ENCODE measurements around the gene ERGIC1.

The ERGIC1 gene

DNA sequence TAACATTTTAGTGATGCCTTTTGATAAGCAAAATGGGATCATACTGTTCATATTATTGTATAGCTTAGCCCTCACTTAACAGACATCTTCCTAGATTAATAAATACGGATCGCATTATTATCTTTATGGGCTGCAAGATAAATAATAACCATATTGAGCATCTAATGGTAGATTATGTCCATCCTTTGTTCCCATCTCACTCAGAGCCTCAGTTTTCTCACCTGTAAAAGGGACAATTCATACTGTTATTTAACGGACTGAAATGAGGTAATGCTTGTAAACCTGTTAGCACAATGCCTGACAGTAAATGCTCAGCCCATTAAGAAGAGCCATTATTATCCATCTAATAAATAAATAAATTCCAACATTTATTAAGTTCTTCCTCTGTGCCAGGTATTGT, 122.2 kb downstream of the ERGIC1 start:
- POLR2A ChIA-PET = no interaction called here
- no peak for DNase-seq (ENCODE audit: extremely low spot score)
- no peak for TF ChIP-seq TARDBP (IDR thresholded peaks at IDR 0.05)
- no peak for TF ChIP-seq ELF4 (IDR thresholded peaks at IDR 0.05)
- TF ChIP-seq NFRKB (IDR thresholded peaks at IDR 0.05) = no peak
- TF ChIP-seq SUZ12 (IDR thresholded peaks at IDR 0.05) = no peak
- TF ChIP-seq SP1 (IDR thresholded peaks at IDR 0.05) = no peak
- no peak for TF ChIP-seq HDGF (IDR thresholded peaks at IDR 0.05; ENCODE audit: borderline replicate concordance)
- TF ChIP-seq FOXK2 (IDR thresholded peaks at IDR 0.05) = no peak
- TF ChIP-seq ARNT (IDR thresholded peaks at IDR 0.05) = no peak
- no peak for TF ChIP-seq FOXA1 (IDR thresholded peaks at IDR 0.05)
- TF ChIP-seq L3MBTL2 (conservative IDR thresholded peaks at IDR 0.05) = no peak
- CTCF ChIA-PET = interaction anchor here (1.0 kb wide), 1 partner anchor 504 kb away, joined by 3 read pairs; no protein-coding TSS in a partner anchor

DNA sequence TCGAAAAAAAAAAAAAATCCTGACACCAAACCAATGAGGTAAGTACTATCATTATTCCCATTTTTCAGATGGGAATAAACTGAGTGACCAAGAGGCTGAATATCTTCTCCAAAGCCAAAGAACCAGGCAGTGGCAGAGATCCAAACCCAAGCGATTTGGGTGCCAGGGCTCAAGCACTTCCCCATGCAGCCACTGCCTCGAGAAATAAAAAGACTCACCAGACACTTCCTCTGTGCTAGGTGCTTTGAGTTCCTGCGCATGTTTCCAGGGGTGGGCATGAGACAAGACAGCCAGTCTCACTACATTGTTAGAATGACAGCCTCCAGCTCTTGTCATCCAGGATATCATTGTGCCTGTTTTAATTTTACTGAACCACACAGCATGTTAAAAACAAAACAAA, 122.9 kb downstream of the ERGIC1 start:
- TF ChIP-seq, protein P1, sequence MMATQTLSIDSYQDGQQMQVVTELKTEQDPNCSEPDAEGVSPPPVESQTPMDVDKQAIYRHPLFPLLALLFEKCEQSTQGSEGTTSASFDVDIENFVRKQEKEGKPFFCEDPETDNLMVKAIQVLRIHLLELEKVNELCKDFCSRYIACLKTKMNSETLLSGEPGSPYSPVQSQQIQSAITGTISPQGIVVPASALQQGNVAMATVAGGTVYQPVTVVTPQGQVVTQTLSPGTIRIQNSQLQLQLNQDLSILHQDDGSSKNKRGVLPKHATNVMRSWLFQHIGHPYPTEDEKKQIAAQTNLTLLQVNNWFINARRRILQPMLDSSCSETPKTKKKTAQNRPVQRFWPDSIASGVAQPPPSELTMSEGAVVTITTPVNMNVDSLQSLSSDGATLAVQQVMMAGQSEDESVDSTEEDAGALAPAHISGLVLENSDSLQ (IDR thresholded peaks at IDR 0.05) = no peak
- no peak for TF ChIP-seq FOXA1 (IDR thresholded peaks at IDR 0.05)
- TF ChIP-seq LEF1 (IDR thresholded peaks at IDR 0.05; ENCODE audit: borderline replicate concordance) = no peak
- TF ChIP-seq L3MBTL2 (conservative IDR thresholded peaks at IDR 0.05) = no peak
- TF ChIP-seq HDGF (IDR thresholded peaks at IDR 0.05; ENCODE audit: borderline replicate concordance) = no peak
- TF ChIP-seq FOXK2 (IDR thresholded peaks at IDR 0.05) = no peak
- no peak for TF ChIP-seq ZNF384 (IDR thresholded peaks at IDR 0.05)
- TF ChIP-seq ELF4 (IDR thresholded peaks at IDR 0.05) = no peak
- TF ChIP-seq BHLHE40 (IDR thresholded peaks at IDR 0.05; ENCODE audit: borderline replicate concordance) = no peak
- no peak for DNase-seq (ENCODE audit: extremely low spot score)
- CTCF ChIA-PET = no interaction called here
- POLR2A ChIA-PET = no interaction called here

DNA sequence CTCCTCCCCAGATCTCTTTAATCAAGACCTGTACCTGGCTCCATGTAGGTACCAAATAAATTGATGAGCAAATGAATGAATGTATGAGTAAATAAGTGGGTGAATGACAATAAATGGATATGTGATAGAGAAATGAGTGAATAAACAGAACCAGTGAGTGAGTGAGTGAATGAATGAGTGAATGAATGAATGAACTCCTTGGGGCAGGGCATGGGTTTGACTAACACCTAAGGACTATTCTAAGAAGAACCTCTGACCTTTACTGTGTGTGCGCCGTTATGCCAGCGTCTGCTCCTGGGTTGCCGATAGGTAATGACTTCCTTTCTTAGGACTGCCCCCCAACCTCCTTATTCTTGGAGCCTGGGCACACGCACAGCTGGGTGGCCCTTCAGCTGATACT, 123.4 kb downstream of the ERGIC1 start:
- POLR2A ChIA-PET = no interaction called here
- DNase-seq (ENCODE audit: extremely low spot score) = no peak
- TF ChIP-seq FOXM1 (IDR thresholded peaks at IDR 0.05; ENCODE audit: borderline replicate concordance) = no peak
- no peak for TF ChIP-seq SUZ12 (IDR thresholded peaks at IDR 0.05)
- no peak for TF ChIP-seq ARNT (IDR thresholded peaks at IDR 0.05)
- no peak for TF ChIP-seq ZNF384 (IDR thresholded peaks at IDR 0.05)
- TF ChIP-seq HDGF (IDR thresholded peaks at IDR 0.05; ENCODE audit: borderline replicate concordance) = no peak
- TF ChIP-seq FOXA1 (IDR thresholded peaks at IDR 0.05) = no peak
- no peak for TF ChIP-seq BHLHE40 (IDR thresholded peaks at IDR 0.05; ENCODE audit: borderline replicate concordance)
- TF ChIP-seq ELF4 (IDR thresholded peaks at IDR 0.05) = no peak
- TF ChIP-seq CTBP1 (IDR thresholded peaks at IDR 0.05; ENCODE audit: borderline replicate concordance) = no peak
- TF ChIP-seq NFRKB (IDR thresholded peaks at IDR 0.05) = no peak
- TF ChIP-seq L3MBTL2 (conservative IDR thresholded peaks at IDR 0.05) = no peak
- no peak for TF ChIP-seq SP1 (IDR thresholded peaks at IDR 0.05)
- no peak for TF ChIP-seq FOXK2 (IDR thresholded peaks at IDR 0.05)
- no peak for TF ChIP-seq LEF1 (IDR thresholded peaks at IDR 0.05; ENCODE audit: borderline replicate concordance)
- TF ChIP-seq, protein P1 (IDR thresholded peaks at IDR 0.05) = no peak
- CTCF ChIA-PET = no interaction called here

DNA sequence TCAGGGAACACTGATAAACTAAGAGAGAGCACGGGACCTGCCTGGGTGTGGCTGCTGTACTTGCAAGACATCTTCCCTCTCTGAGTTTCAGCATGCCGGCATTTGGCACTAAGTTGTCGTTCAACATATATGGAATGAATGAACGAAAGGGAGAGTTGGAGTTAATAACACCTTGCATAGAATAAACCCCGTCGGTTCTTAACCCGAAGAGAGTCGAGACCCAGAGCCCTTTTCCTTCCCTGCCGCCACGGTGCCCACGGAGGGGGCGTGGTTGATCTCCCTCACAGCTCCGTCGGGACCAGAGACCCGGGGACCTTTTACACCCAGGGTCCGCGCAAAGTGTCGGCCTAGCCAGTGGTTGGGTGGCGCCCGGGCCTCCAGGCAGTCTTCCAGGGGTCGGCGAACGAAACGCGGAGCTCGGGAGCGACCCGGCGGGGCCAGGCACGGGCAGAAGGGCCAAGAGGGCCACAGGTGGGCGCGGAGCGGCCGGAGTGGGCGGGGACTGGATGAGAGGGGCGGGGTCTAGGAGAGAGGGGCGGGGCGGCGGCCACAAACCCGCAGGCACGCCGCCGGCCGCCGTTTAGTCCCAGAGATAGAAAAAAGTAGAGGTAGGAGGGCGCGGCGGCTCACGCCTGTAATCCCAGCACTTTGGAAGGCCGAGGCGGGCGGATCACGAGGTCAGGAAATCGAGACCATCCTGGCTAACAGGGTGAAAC, 124.4 kb downstream of the ERGIC1 start:
- TF ChIP-seq SP1 (IDR thresholded peaks at IDR 0.05) (no peak), LEF1 (IDR thresholded peaks at IDR 0.05; ENCODE audit: borderline replicate concordance) (no peak), CTBP1 (IDR thresholded peaks at IDR 0.05; ENCODE audit: borderline replicate concordance) (no peak), ELF4 (IDR thresholded peaks at IDR 0.05) (no peak), L3MBTL2 (conservative IDR thresholded peaks at IDR 0.05) (no peak), FOXM1 (IDR thresholded peaks at IDR 0.05; ENCODE audit: borderline replicate concordance) (no peak)
- DNase-seq (ENCODE audit: extremely low spot score) = peak; percentile 98
- ChIA-PET CTCF (interaction anchor here (0.6 to 2.4 kb wide), 8 partner anchors 15 to 1446 kb away, joined by 3 to 10 read pairs (median 4); no protein-coding TSS in a partner anchor), POLR2A (interaction anchor here (0.6 to 1.8 kb wide), 24 partner anchors 8 to 371 kb away, joined by 3 to 9 read pairs (median 4); partner anchors contain the start of genes ATP6V0E1 and NKX2-5)

DNA sequence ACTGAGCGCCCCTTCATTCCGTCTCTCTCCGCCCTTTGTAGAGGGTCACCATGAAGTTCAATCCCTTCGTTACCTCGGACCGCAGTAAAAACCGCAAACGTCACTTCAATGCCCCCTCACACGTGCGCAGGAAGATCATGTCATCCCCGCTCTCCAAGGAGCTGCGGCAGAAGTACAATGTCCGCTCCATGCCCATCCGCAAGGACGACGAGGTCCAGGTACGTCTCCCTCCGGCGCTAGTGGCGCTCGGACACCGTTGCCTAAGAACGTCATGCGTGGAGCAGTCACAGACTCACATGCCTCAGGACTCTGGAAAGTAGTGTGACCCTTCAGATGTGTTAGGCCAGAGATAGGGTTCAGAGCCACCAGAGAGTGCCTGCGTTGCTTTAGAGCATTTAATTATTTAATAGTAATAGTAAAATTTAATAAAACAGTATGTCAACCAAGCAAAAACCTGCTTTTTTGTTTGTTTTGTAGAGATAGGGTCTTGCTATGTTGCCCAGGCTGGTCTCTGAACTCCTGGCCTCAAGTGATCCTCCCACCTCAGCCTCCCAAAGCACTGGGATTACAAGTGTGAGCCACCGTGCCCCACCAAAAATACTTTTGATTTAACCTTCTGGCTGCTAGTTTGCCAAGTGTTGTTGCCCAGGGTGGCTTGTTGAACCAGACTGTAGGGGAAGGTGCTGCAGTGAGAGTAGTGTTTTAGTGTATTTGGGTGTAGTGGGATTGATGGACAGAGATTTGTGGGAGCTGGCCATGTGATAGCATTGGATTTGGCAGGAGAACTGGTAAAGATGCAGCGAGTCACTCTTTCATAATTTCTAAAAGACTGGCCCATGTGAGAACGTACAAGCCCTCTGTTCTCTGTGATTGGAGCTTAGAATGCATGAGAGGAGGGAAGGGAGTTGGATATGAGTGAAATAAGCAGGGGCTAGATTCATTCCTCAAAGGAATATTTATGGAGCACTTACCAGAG, 126.1 kb downstream of the ERGIC1 start:
- CTCF ChIA-PET = interaction anchor here (0.8 to 2.4 kb wide), 4 partner anchors 13 to 1007 kb away, joined by 3 to 10 read pairs (median 4); no protein-coding TSS in a partner anchor
- TF ChIP-seq L3MBTL2 (conservative IDR thresholded peaks at IDR 0.05) (0 out of 2 replicates have a peak, but pooled peaks have one; percentile 31), BHLHE40 (IDR thresholded peaks at IDR 0.05; ENCODE audit: borderline replicate concordance) (no peak)
- POLR2A ChIA-PET = interaction anchor here (1.0 to 1.8 kb wide), 14 partner anchors 8 to 370 kb away, joined by 3 to 9 read pairs (median 4); partner anchors contain the start of gene ATP6V0E1
- no peak for DNase-seq (ENCODE audit: extremely low spot score)

DNA sequence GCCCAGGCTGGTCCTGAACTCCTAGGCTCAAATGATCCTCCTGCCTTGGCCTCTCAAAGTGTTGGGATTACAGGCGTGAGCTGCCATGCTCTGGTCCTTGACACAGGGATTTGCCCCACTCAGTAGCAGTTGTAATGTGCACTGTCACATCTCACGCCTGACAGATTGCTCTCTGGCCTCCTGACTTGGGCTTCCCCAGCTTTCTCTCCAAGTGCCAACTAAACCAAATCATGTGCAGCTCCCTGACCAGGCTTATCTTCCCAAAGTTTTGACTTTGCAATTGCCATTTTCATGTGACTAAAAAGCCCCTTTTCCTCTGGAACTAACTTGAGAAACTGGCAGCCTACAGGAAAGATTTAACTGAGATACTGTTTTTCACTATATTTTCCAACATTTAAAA, 135.9 kb downstream of the ERGIC1 start:
- TF ChIP-seq HDGF (IDR thresholded peaks at IDR 0.05; ENCODE audit: borderline replicate concordance) = no peak
- TF ChIP-seq CTBP1 (IDR thresholded peaks at IDR 0.05; ENCODE audit: borderline replicate concordance) = no peak
- no peak for TF ChIP-seq ARNT (IDR thresholded peaks at IDR 0.05)
- TF ChIP-seq BHLHE40 (IDR thresholded peaks at IDR 0.05; ENCODE audit: borderline replicate concordance) = no peak
- no peak for TF ChIP-seq SP1 (IDR thresholded peaks at IDR 0.05)
- TF ChIP-seq FOXK2 (IDR thresholded peaks at IDR 0.05) = no peak
- no peak for TF ChIP-seq FOXM1 (IDR thresholded peaks at IDR 0.05; ENCODE audit: borderline replicate concordance)
- no peak for TF ChIP-seq ZNF384 (IDR thresholded peaks at IDR 0.05)
- TF ChIP-seq FOXA1 (IDR thresholded peaks at IDR 0.05) = no peak
- TF ChIP-seq SUZ12 (IDR thresholded peaks at IDR 0.05) = no peak
- TF ChIP-seq TARDBP (IDR thresholded peaks at IDR 0.05) = no peak
- ChIA-PET POLR2A (no interaction called here), CTCF (no interaction called here)
- DNase-seq (ENCODE audit: extremely low spot score) = no peak

Data from HEK293T (cell line).